Activated T-cell treated with anti-CD3 and anti-CD28 coated beads, Interleukin-2, amount 50 U/mL, for 48 hours (primary cell): Measurements from ENCODE around the gene CAMSAP1.
A peak's percentile ranks its signal among the peaks of the same experiment; 100 is the strongest.

Experiments used
- DNase-seq, 2 experiments: peaks; one replicate each; pipeline ENCODE4 v3.0.0-alpha.2; 2020

The CAMSAP1 gene

GRCh38 chr9:135937521-135938489 lies 30.5 kb upstream of the CAMSAP1 start:
- DNase-seq: no peak

- DNase-seq: no peak
Measured at GRCh38 chr9:135933114-135933513, 25.8 kb upstream of the CAMSAP1 start.

GRCh38 chr9:135932656-135933055 lies 25.3 kb upstream of the CAMSAP1 start:
- DNase-seq: no peak

GRCh38 chr9:135931349-135931820 lies 24.0 kb upstream of the CAMSAP1 start:
- DNase-seq: no peak

- DNase-seq: no peak
Measured at GRCh38 chr9:135930446-135931345, 23.4 kb upstream of the CAMSAP1 start.

- DNase-seq: no peak
Measured at GRCh38 chr9:135929656-135930445, 22.5 kb upstream of the CAMSAP1 start.

GRCh38 chr9:135928731-135929655 lies 21.6 kb upstream of the CAMSAP1 start:
- DNase-seq: no peak

GRCh38 chr9:135928074-135928730 lies 20.9 kb upstream of the CAMSAP1 start:
- DNase-seq: no peak

- no peak for DNase-seq
Measured at GRCh38 chr9:135927195-135928013, 20.1 kb upstream of the CAMSAP1 start.

GRCh38 chr9:135926402-135927194 lies 19.3 kb upstream of the CAMSAP1 start:
- DNase-seq: peak; percentile 91 to 93

- peak; percentile 86 to 88 for DNase-seq
Measured at GRCh38 chr9:135925496-135926133, 18.3 kb upstream of the CAMSAP1 start.

- peak; percentile 56 for DNase-seq
Measured at GRCh38 chr9:135924628-135925338, 17.4 kb upstream of the CAMSAP1 start.

- DNase-seq: no peak
Measured at GRCh38 chr9:135923508-135923907, 16.2 kb upstream of the CAMSAP1 start.

- DNase-seq: no peak
Measured at GRCh38 chr9:135921749-135922310, 14.5 kb upstream of the CAMSAP1 start.

GRCh38 chr9:135920973-135921585 lies 13.7 kb upstream of the CAMSAP1 start:
- DNase-seq: no peak

- DNase-seq: no peak
Measured at GRCh38 chr9:135920256-135920930, 13.0 kb upstream of the CAMSAP1 start.
